GM12878 (cell line): ENCODE measurements around the gene PDZD2. TPM values are rescaled to one million over a fixed set of nuclear protein-coding genes. Genes with fewer than 3 reads are reported as not detected.

Source experiments
- ATAC-seq: fragments of 200-7000 bp; cut with Tn5 transposase; 3 replicates; pipeline ENCODE4 v1.9.1; 2020; ENCODE audit warnings: mild to moderate bottlenecking, moderate library complexity
- BruUV-seq: library from RNA; stranded (reverse); fragments of 400-500 nt; replicated peaks from 2 replicates; lab custom pipeline; 2021; lab: Mats Ljungman, UMichigan
- CTCF ChIA-PET: fragments of 300-600 bp; sonication (Branson Sonifier 250); formaldehyde crosslinking; extraction: SDS; loops from one replicate; lab custom pipeline; 2021; ENCODE audit warnings: inconsistent platforms; lab: Yijun Ruan, JAX
- POLR2A ChIA-PET: fragments of 350-600 bp; formaldehyde crosslinking; extraction: SDS; loops from one replicate; lab custom pipeline; 2021; ENCODE audit warnings: inconsistent platforms; lab: Charles Lee
- RAD21 ChIA-PET: fragments of 300-600 bp; sonication (Branson Sonifier 250); formaldehyde crosslinking; loops from one replicate; lab custom pipeline; 2023; ENCODE audit warnings: antibody characterized with exemption; ENCODE audit not compliant: unreplicated experiment; lab: Charles Lee
- SMC1A ChIA-PET: fragments of 300-600 bp; sonication (Branson Sonifier 250); formaldehyde crosslinking; loops from one replicate; lab custom pipeline; 2023; ENCODE audit not compliant: unreplicated experiment, uncharacterized antibody; lab: Charles Lee
- DNase-seq: peaks from one replicate; pipeline ENCODE4 v3.0.0-alpha.2; 2011; ENCODE audit warnings: low read depth, low spot score
- FAIRE-seq: peaks from 3 replicates; lab custom pipeline; 2011; peaks lifted over from hg19 to GRCh38; lab: Jason Lieb, UNC
- H2AFZ ChIP-seq: 2 replicates; pipeline ENCODE4 v1.6.0; 2011; ENCODE audit warnings: low read depth, low read length, control low read depth; ENCODE audit not compliant: control insufficient read depth
- H3K27ac ChIP-seq: 2 replicates; pipeline ENCODE4 v1.5.1; 2011; ENCODE audit warnings: control low read depth; ENCODE audit not compliant: control insufficient read depth, insufficient read depth
- H3K27me3 ChIP-seq, 2 experiments: replicated peaks in 1 of 2; 2 replicates each; pipeline versions ENCODE4 v1.6.0 to v1.6.1; 2011; ENCODE audit warnings: low read length in 1 of 2; ENCODE audit not compliant: control insufficient read depth in 2 of 2, insufficient read depth in 2 of 2
- H3K36me3 ChIP-seq, 2 experiments: 2 replicates each; pipeline ENCODE4 v1.5.1; 2011; ENCODE audit warnings: low read length in 1 of 2; ENCODE audit not compliant: control insufficient read depth in 2 of 2, insufficient read depth in 2 of 2
- H3K4me1 ChIP-seq: 2 replicates; pipeline ENCODE4 v1.6.1; 2011; ENCODE audit warnings: mild to moderate bottlenecking, low read length, moderate library complexity, mixed read lengths; ENCODE audit not compliant: control insufficient read depth, insufficient read depth
- H3K4me2 ChIP-seq: 2 replicates; pipeline ENCODE4 v1.6.0; 2011; ENCODE audit warnings: control low read depth; ENCODE audit not compliant: control insufficient read depth, insufficient read depth
- H3K4me3 ChIP-seq: fragments of 200-600 bp; sonication (generic); 2 replicates; pipeline ENCODE4 v1.5.1; 2016
- H3K79me2 ChIP-seq: 2 replicates; pipeline ENCODE4 v1.6.0; 2011; ENCODE audit warnings: low read length; ENCODE audit not compliant: control insufficient read depth, insufficient read depth
- H3K9ac ChIP-seq: 2 replicates; pipeline ENCODE4 v1.8.0; 2011; ENCODE audit warnings: low read length, control low read depth, mixed read lengths; ENCODE audit not compliant: control insufficient read depth, insufficient read depth
- H3K9me3 ChIP-seq: replicated peaks from 3 replicates; pipeline ENCODE4 v1.5.1; 2011; ENCODE audit warnings: mild to moderate bottlenecking, low read length; ENCODE audit not compliant: control insufficient read depth, insufficient read depth
- H4K20me1 ChIP-seq: 2 replicates; pipeline ENCODE4 v1.6.0; 2011; ENCODE audit not compliant: control insufficient read depth, insufficient read depth
- CBX5 ChIP-seq: sonication (generic); IDR thresholded peaks from 2 replicates; pipeline ENCODE4 v1.6.1; 2016; ENCODE audit warnings: low read depth, moderate library complexity, mild to moderate bottlenecking, inconsistent platforms
- ESRRA ChIP-seq: IDR thresholded peaks from 2 replicates; pipeline ENCODE4 v1.6.1; 2012; ENCODE audit warnings: mild to moderate bottlenecking, low read length, improper control_type of control experiment
- EZH2 ChIP-seq: IDR thresholded peaks from 2 replicates; pipeline ENCODE4 v1.6.1; 2012; ENCODE audit warnings: low read depth, mild to moderate bottlenecking, control low read depth, inconsistent platforms, low read length, borderline replicate concordance; ENCODE audit not compliant: control insufficient read depth
- JUND ChIP-seq: IDR thresholded peaks from 2 replicates; pipeline ENCODE4 v1.6.1; 2012; ENCODE audit warnings: low read depth, mild to moderate bottlenecking, low read length, improper control_type of control experiment, moderate library complexity
- NR2F1 ChIP-seq: fragments of 450-650 bp; conservative IDR thresholded peaks from 2 replicates; pipeline ENCODE4 v1.6.1; 2017; ENCODE audit warnings: mild to moderate bottlenecking
- RAD51 ChIP-seq: fragments of 450-650 bp; IDR thresholded peaks from 2 replicates; pipeline ENCODE4 v1.6.1; 2016; ENCODE audit warnings: moderate library complexity, mild to moderate bottlenecking, inconsistent platforms
- RBBP5 ChIP-seq: fragments of 200-600 bp; sonication (generic); conservative IDR thresholded peaks from 2 replicates; pipeline ENCODE4 v1.6.1; 2016
- SIN3A ChIP-seq: IDR thresholded peaks from 2 replicates; pipeline ENCODE4 v1.6.1; 2012; ENCODE audit warnings: low read depth, low read length, improper control_type of control experiment
- SMAD1 ChIP-seq: fragments of 450-650 bp; IDR thresholded peaks from 2 replicates; pipeline ENCODE4 v1.6.1; 2018; ENCODE audit warnings: mild to moderate bottlenecking, low read depth; ENCODE audit not compliant: partially characterized antibody
- SMARCA5 ChIP-seq: fragments of 450-650 bp; IDR thresholded peaks from 2 replicates; pipeline ENCODE4 v1.6.1; 2017; ENCODE audit warnings: mild to moderate bottlenecking
- SREBF1 ChIP-seq: IDR thresholded peaks from 2 replicates; pipeline ENCODE4 v1.6.1; 2012; ENCODE audit warnings: mild to moderate bottlenecking, low read length
- YY1 ChIP-seq: IDR thresholded peaks from 2 replicates; pipeline ENCODE4 v1.6.1; 2011; ENCODE audit warnings: low read depth, mild to moderate bottlenecking, low read length
- ZNF622 ChIP-seq: fragments of 450-650 bp; IDR thresholded peaks from 2 replicates; pipeline ENCODE4 v1.6.1; 2017; ENCODE audit warnings: mild to moderate bottlenecking, inconsistent platforms
- WGBS: methylation state at CpG from one replicate; pipeline ENCODE4 v1.1.6; 2016; ENCODE audit warnings: low lambda C conversion rate; ENCODE audit not compliant: insufficient replicate concordance, insufficient coverage; ENCODE audit errors: missing lambda C conversion rate; 5-methylcytosine and 5-hydroxymethylcytosine counted together
- in situ Hi-C: fragments of 300-500 bp; cut with MboI; formaldehyde crosslinking; loops from 9 replicates; pipeline ENCODE4 v1.14.3; 2018; ENCODE audit warnings: mixed read lengths
- intact Hi-C: fragments of 100-400 bp; cut with micrococcal nuclease; formaldehyde crosslinking; loops from one replicate; pipeline ENCODE4 v1.14.2; 2022; ENCODE audit not compliant: unreplicated experiment
- polyA plus RNA-seq, 11 experiments: library from polyadenylated mRNA; depleted of rRNA in 4 of 11; unstranded in 6 of 11; stranded (reverse) in 5 of 11; fragments of >200 nt; fragmentation: Nextera tagmentation in 4 of 11; fragmentation: Illumina TruSeq in 1 of 11; extraction: Ambion mirVana in 4 of 11; extraction: Trizol in 1 of 11; gene quantifications; 1 replicate in 1 of 11; 2 replicates in 10 of 11; pipeline versions ENCODE4 v1.2.1 to v1.2.3, GENCODE V29; 2011 to 2016; ENCODE audit warnings: inconsistent platforms in 2 of 11, missing spikeins in 2 of 11, low read depth in 1 of 11
- total RNA-seq, 4 experiments: library from RNA; depleted of rRNA in 3 of 4; stranded (reverse); fragments of >200 nt in 3 of 4; fragmentation: Illumina TruSeq in 1 of 4; extraction: Trizol in 1 of 4; gene quantifications; 2 replicates each; pipeline versions ENCODE4 v1.2.1 to v1.2.3, GENCODE V29; 2013 to 2021
- TF ChIP-seq, protein P1 (sequence below): IDR thresholded peaks from 2 replicates; pipeline ENCODE4 v1.6.1; 2011; ENCODE audit warnings: mild to moderate bottlenecking, low read depth, low read length, moderate library complexity; ENCODE audit not compliant: insufficient replicate concordance
- TF ChIP-seq, protein P2 (sequence below): fragments of 450-650 bp; IDR thresholded peaks from 2 replicates; pipeline ENCODE4 v1.6.1; 2018; ENCODE audit warnings: borderline replicate concordance, mild to moderate bottlenecking; ENCODE audit not compliant: partially characterized antibody
- TF ChIP-seq, protein P3 (sequence below): IDR thresholded peaks from 2 replicates; pipeline ENCODE4 v1.6.1; 2012; ENCODE audit warnings: low read depth, low read length, improper control_type of control experiment
- TF ChIP-seq, protein P4 (sequence below): IDR thresholded peaks from 2 replicates; pipeline ENCODE4 v1.6.1; 2011; ENCODE audit warnings: borderline replicate concordance, low read depth, mild to moderate bottlenecking, moderate library complexity, mixed read lengths, low read length; ENCODE audit not compliant: insufficient read depth; ENCODE audit errors: extremely low read length
- TF ChIP-seq, protein P5 (sequence below): fragments of 150-350 bp; IDR thresholded peaks from 2 replicates; pipeline ENCODE4 v1.6.1; 2014; ENCODE audit warnings: mild to moderate bottlenecking, low read depth, low read length

PDZD2 gene
- total and polyA plus RNA-seq, 10 of the 15 experiments (the other 5 are each of a cell fraction or from before 2014, with no cell fraction given), result 0.01 to 0.58 (median 0.29) TPM; not detected in 3

DNA sequence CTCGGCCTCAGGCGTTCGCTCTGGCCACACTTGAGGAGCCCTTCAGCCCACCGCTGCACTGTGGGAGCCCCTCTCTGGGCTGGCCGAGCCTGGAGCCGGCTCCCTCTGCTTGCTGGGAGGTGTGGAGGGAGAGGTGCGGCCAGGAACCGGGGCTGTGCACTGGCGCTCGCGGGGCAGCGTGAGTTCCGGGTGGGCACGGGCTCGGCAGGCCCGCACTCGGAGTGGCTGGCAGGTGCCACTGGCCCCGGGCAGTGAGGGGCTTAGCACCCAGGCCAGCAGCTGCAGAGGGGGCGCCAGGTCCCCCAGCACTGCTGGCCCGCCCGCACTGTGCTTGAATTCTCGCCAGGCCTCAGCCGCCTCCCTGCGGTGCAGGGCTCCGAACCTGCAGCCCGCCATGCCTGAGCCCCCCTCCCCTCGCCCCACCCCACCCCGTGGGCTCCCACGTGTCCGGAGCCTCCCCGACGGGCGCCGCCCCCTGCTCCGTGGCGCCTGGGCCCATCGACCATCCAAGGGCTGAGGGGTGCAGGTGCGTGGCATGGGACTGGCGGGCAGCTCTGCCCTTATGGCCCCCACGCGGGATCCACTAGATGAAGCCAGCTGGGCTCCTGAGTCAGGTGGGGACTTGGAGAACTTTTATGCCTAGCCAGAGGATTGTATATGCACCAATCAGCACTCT, 138.2 kb downstream of the PDZD2 start:
- ATAC-seq (no peak), DNase-seq (no peak), FAIRE-seq (no peak)
- 87% methylated on average over 21 of the region's 41 CpGs for WGBS
- no peak overlapping the region for H3K4me3 ChIP-seq
- H3K9me3 ChIP-seq, result peaks cover 2% of the 10 kb centered on the region; the same call in 2 of the 3 replicates
- no peaks in the 10 kb centered on the region for H3K79me2 ChIP-seq
- no peak overlapping the region for H2AFZ ChIP-seq
- POLR2A ChIA-PET, result no interaction called here
- no peaks in the 10 kb centered on the region for H4K20me1 ChIP-seq
- no peak overlapping the region for H3K27ac ChIP-seq
- RAD21 ChIA-PET, result no interaction called here
- H3K4me2 ChIP-seq, result no peak overlapping the region
- H3K27me3 ChIP-seq, result no peaks in the 10 kb centered on the region
- H3K4me1 ChIP-seq, result peaks cover 4% of the 10 kb centered on the region; the same call in 1 of the 2 replicates
- no peaks in the 10 kb centered on the region for H3K36me3 ChIP-seq
- CTCF ChIA-PET, result no interaction called here
- no peak overlapping the region for H3K9ac ChIP-seq
- intact Hi-C loops (no loop called here), in situ Hi-C loops (no loop called here)
- BruUV-seq, result no TSS peak
- TF ChIP-seq EZH2, result no peak
- TF ChIP-seq ZNF622, result no peak
- TF ChIP-seq, protein P1, sequence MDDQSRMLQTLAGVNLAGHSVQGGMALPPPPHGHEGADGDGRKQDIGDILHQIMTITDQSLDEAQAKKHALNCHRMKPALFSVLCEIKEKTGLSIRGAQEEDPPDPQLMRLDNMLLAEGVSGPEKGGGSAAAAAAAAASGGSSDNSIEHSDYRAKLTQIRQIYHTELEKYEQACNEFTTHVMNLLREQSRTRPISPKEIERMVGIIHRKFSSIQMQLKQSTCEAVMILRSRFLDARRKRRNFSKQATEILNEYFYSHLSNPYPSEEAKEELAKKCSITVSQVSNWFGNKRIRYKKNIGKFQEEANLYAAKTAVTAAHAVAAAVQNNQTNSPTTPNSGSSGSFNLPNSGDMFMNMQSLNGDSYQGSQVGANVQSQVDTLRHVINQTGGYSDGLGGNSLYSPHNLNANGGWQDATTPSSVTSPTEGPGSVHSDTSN, result no peak
- no peak for TF ChIP-seq SIN3A
- TF ChIP-seq, protein P2, sequence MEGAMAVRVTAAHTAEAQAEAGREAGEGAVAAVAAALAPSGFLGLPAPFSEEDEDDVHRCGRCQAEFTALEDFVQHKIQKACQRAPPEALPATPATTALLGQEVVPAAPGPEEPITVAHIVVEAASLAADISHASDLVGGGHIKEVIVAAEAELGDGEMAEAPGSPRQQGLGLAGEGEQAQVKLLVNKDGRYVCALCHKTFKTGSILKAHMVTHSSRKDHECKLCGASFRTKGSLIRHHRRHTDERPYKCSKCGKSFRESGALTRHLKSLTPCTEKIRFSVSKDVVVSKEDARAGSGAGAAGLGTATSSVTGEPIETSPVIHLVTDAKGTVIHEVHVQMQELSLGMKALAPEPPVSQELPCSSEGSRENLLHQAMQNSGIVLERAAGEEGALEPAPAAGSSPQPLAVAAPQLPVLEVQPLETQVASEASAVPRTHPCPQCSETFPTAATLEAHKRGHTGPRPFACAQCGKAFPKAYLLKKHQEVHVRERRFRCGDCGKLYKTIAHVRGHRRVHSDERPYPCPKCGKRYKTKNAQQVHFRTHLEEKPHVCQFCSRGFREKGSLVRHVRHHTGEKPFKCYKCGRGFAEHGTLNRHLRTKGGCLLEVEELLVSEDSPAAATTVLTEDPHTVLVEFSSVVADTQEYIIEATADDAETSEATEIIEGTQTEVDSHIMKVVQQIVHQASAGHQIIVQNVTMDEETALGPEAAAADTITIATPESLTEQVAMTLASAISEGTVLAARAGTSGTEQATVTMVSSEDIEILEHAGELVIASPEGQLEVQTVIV, result no peak
- TF ChIP-seq CBX5, result no peak
- TF ChIP-seq, protein P3, sequence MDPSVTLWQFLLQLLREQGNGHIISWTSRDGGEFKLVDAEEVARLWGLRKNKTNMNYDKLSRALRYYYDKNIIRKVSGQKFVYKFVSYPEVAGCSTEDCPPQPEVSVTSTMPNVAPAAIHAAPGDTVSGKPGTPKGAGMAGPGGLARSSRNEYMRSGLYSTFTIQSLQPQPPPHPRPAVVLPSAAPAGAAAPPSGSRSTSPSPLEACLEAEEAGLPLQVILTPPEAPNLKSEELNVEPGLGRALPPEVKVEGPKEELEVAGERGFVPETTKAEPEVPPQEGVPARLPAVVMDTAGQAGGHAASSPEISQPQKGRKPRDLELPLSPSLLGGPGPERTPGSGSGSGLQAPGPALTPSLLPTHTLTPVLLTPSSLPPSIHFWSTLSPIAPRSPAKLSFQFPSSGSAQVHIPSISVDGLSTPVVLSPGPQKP, result no peak
- TF ChIP-seq, protein P4, sequence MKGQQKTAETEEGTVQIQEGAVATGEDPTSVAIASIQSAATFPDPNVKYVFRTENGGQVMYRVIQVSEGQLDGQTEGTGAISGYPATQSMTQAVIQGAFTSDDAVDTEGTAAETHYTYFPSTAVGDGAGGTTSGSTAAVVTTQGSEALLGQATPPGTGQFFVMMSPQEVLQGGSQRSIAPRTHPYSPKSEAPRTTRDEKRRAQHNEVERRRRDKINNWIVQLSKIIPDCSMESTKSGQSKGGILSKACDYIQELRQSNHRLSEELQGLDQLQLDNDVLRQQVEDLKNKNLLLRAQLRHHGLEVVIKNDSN, result no peak
- no peak for TF ChIP-seq JUND
- TF ChIP-seq, protein P5, sequence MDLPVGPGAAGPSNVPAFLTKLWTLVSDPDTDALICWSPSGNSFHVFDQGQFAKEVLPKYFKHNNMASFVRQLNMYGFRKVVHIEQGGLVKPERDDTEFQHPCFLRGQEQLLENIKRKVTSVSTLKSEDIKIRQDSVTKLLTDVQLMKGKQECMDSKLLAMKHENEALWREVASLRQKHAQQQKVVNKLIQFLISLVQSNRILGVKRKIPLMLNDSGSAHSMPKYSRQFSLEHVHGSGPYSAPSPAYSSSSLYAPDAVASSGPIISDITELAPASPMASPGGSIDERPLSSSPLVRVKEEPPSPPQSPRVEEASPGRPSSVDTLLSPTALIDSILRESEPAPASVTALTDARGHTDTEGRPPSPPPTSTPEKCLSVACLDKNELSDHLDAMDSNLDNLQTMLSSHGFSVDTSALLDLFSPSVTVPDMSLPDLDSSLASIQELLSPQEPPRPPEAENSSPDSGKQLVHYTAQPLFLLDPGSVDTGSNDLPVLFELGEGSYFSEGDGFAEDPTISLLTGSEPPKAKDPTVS, result no peak
- TF ChIP-seq RBBP5, result no peak
- TF ChIP-seq RAD51, result no peak
- no peak for TF ChIP-seq YY1
- no peak for TF ChIP-seq ESRRA
- TF ChIP-seq NR2F1, result no peak
- no peak for TF ChIP-seq SREBF1
- TF ChIP-seq SMAD1, result no peak
- no peak for TF ChIP-seq SMARCA5
- SMC1A ChIA-PET, result no interaction called here
